Bronchial epithelial cell (primary cell): ENCODE data around the gene TFR2. TPM values are rescaled to one million over a fixed set of nuclear protein-coding genes. Genes with fewer than 3 reads are reported as not detected.

Experiments used
- DNase-seq: peaks from one replicate; pipeline ENCODE4 v3.0.0-alpha.2; 2010; ENCODE audit warnings: low read depth
- FAIRE-seq: peaks from 2 replicates; lab custom pipeline; 2011; peaks lifted over from hg19 to GRCh38; lab: Jason Lieb, UNC
- H3K27me3 ChIP-seq: 2 replicates; pipeline ENCODE4 v1.5.1; 2011; ENCODE audit warnings: low read length; ENCODE audit not compliant: control insufficient read depth, insufficient read depth
- H3K36me3 ChIP-seq: 2 replicates; pipeline ENCODE4 v1.5.1; 2011; ENCODE audit warnings: low read length; ENCODE audit not compliant: control insufficient read depth, insufficient read depth
- H3K4me3 ChIP-seq: 2 replicates; pipeline ENCODE4 v1.5.1; 2011; ENCODE audit warnings: mild to moderate bottlenecking, low read depth, low read length, control low read depth
- CTCF ChIP-seq: IDR thresholded peaks from 2 replicates; pipeline ENCODE4 v1.5.1; 2011; ENCODE audit warnings: mild to moderate bottlenecking, moderate library complexity, low read length, control low read depth, inconsistent platforms; ENCODE audit not compliant: insufficient read depth, severe bottlenecking
- total RNA-seq: library from RNA; depleted of rRNA; stranded (reverse); fragments of >200 nt; gene quantifications from 2 replicates; pipeline ENCODE4 v1.2.1, GENCODE V29; 2014

The TFR2 gene
- total RNA-seq, 1 donor from 2014 or later: not detected

- Histone ChIP-seq H3K4me3 (no peak overlapping the region), H3K27me3 (no peaks in the 10 kb centered on the region), H3K36me3 (no peaks in the 10 kb centered on the region)
- FAIRE-seq: no peak
- TF ChIP-seq CTCF: no peak
- no peak for DNase-seq
Measured at GRCh38 chr7:100600730-100601038, 40.7 kb downstream of the TFR2 start.

GRCh38 chr7:100599911-100600729, 41.2 kb downstream of the TFR2 start:
- Histone ChIP-seq H3K36me3 (no peaks in the 10 kb centered on the region), H3K27me3 (no peaks in the 10 kb centered on the region), H3K4me3 (no peak overlapping the region)
- TF ChIP-seq CTCF: no peak
- no peak for FAIRE-seq
- no peak for DNase-seq

GRCh38 chr7:100598425-100598824, 42.9 kb downstream of the TFR2 start:
- DNase-seq (no peak), FAIRE-seq (no peak)
- H3K27me3 ChIP-seq: no peaks in the 10 kb centered on the region
- no peak for TF ChIP-seq CTCF
- no peaks in the 10 kb centered on the region for H3K36me3 ChIP-seq
- H3K4me3 ChIP-seq: no peak overlapping the region

- no peak for TF ChIP-seq CTCF
- H3K36me3 ChIP-seq: no peaks in the 10 kb centered on the region
- no peak for DNase-seq
- no peak overlapping the region for H3K4me3 ChIP-seq
- FAIRE-seq: no peak
- H3K27me3 ChIP-seq: peaks cover under 1% of the 10 kb centered on the region
Measured at GRCh38 chr7:100595188-100595587, 46.2 kb downstream of the TFR2 start.

GRCh38 chr7:100591596-100591995, 49.8 kb downstream of the TFR2 start:
- Histone ChIP-seq H3K36me3 (no peaks in the 10 kb centered on the region), H3K4me3 (no peak overlapping the region), H3K27me3 (peaks cover 2% of the 10 kb centered on the region)
- no peak for TF ChIP-seq CTCF
- DNase-seq (no peak), FAIRE-seq (no peak)
